ENCODE data around the gene COL8A2. TPM values are rescaled to one million over a fixed set of nuclear protein-coding genes. Genes with fewer than 3 reads are reported as not detected.
A peak's percentile ranks its signal among the peaks of the same experiment; 100 is the strongest.

Gene COL8A2
- total RNA-seq, 2 experiments from 2014 or later = not detected

- POLR2A ChIA-PET = interaction anchor here (2.7 kb wide), 1 partner anchor 160 kb away, joined by 12 read pairs; the partner anchor contains the start of gene AGO3
- H3K9me3 Mint-ChIP-seq = no peaks in the 10 kb centered on the region
- no peak overlapping the region for H3K27ac Mint-ChIP-seq
- H3K4me3 Mint-ChIP-seq = no peak overlapping the region
- CTCF ChIA-PET = interaction anchor here (0.6 kb wide), 1 partner anchor 9 kb away, joined by 7 read pairs; no protein-coding TSS in a partner anchor
- H3K36me3 Mint-ChIP-seq (ENCODE audit: low read depth) = peaks cover 39% of the 10 kb centered on the region
- no peaks in the 10 kb centered on the region for H3K27me3 Mint-ChIP-seq
- peaks cover 20% of the 10 kb centered on the region for H3K4me1 Mint-ChIP-seq
- DNase-seq = no peak
Observed at GRCh38 chr1:36091141-36091540, 33.9 kb downstream of the COL8A2 start.

DNA sequence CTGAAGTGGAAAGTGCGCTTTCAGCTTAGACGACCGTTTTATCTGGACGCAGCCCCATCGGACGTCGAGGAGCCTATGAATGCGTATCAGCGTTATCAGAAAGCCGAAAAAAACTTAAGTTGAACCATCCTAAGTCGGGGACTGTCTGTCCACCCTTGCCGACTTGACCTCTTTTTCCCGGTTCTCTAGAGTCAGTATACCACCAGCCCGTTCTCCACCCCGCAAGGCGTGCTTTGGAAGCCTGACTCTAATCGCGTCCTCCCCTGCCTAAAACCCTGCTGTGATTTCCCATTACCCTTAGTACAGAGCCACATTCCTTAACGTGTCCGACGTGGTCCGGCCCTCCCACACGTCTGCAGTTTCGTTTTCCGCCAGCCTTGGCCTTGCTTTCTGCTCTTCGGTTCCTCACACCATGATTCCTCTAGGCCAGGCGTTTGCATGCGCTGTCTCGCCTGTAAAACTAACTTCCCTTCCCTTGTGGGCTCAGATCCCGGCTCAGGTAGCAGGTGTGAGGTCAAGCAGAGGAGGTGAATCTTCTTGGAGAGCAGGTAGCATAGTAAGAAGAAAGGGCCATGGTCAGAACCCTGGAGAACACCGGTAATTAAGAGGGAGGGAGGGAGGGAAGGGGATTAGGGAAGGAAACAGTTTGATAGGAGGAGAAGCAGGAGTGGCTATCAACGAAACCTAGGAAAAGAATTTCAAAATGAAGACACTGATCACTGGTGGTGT, 35.5 kb downstream of the COL8A2 start:
- H3K36me3 Mint-ChIP-seq (ENCODE audit: low read depth) = peaks cover 37% of the 10 kb centered on the region
- peak overlapping the region; percentile 85 for H3K27ac Mint-ChIP-seq
- no peaks in the 10 kb centered on the region for H3K9me3 Mint-ChIP-seq
- H3K4me1 Mint-ChIP-seq = peaks cover 20% of the 10 kb centered on the region
- DNase-seq = peak; percentile 40
- peaks cover 4% of the 10 kb centered on the region for H3K27me3 Mint-ChIP-seq
- CTCF ChIA-PET = interaction anchor here (0.9 to 1.4 kb wide), 5 partner anchors 46 to 206 kb away, joined by 3 to 4 read pairs (median 4); partner anchors contain the start of gene AGO1
- POLR2A ChIA-PET = interaction anchor here (1.0 to 2.7 kb wide), 7 partner anchors 21 to 319 kb away, joined by 3 to 12 read pairs (median 4); partner anchors contain the start of genes AGO1, AGO3, CLSPN and THRAP3
- H3K4me3 Mint-ChIP-seq = peak overlapping the region; percentile 94

- peaks cover 32% of the 10 kb centered on the region for H3K36me3 Mint-ChIP-seq (ENCODE audit: low read depth)
- DNase-seq = peak; percentile 92
- H3K27ac Mint-ChIP-seq = peak within 1 kb of the TSS; percentile 85
- H3K27me3 Mint-ChIP-seq = peaks cover 6% of the 10 kb centered on the region
- POLR2A ChIA-PET = interaction anchor here (1.0 to 2.7 kb wide), 8 partner anchors 22 to 319 kb away, joined by 3 to 12 read pairs (median 4); partner anchors contain the start of genes AGO1, AGO3, CLSPN and THRAP3
- peak within 1 kb of the TSS; percentile 94 for H3K4me3 Mint-ChIP-seq
- H3K4me1 Mint-ChIP-seq = peaks cover 22% of the 10 kb centered on the region
- no peaks in the 10 kb centered on the region for H3K9me3 Mint-ChIP-seq
- CTCF ChIA-PET = interaction anchor here (0.6 to 1.4 kb wide), 5 partner anchors 99 to 206 kb away, joined by 3 to 4 read pairs (median 3); partner anchors contain the start of gene AGO1
Observed at GRCh38 chr1:36088577-36089392, 36.2 kb downstream of the COL8A2 start, which contains the start of gene ADPRS. ADPRS (plus strand) TSS chr1:36088892; CDS start chr1:36088905, 13 bp downstream.

- H3K36me3 Mint-ChIP-seq (ENCODE audit: low read depth) = peaks cover 28% of the 10 kb centered on the region
- peaks cover 22% of the 10 kb centered on the region for H3K4me1 Mint-ChIP-seq
- H3K27ac Mint-ChIP-seq = no peak overlapping the region
- no peaks in the 10 kb centered on the region for H3K9me3 Mint-ChIP-seq
- peak overlapping the region; percentile 94 for H3K4me3 Mint-ChIP-seq
- ChIA-PET CTCF (interaction anchor here (0.6 kb wide), 1 partner anchor 156 kb away, joined by 3 read pairs; no protein-coding TSS in a partner anchor), POLR2A (interaction anchor here (1.1 kb wide), 1 partner anchor 61 kb away, joined by 4 read pairs; the partner anchor contains the start of gene TRAPPC3)
- peaks cover 6% of the 10 kb centered on the region for H3K27me3 Mint-ChIP-seq
- DNase-seq = no peak
Observed at GRCh38 chr1:36088265-36088576, 36.8 kb downstream of the COL8A2 start.

GRCh38 chr1:36087233-36088123, 37.5 kb downstream of the COL8A2 start:
- H3K9me3 Mint-ChIP-seq = no peaks in the 10 kb centered on the region
- ChIA-PET CTCF (interaction anchor here (0.6 to 1.3 kb wide), 4 partner anchors 62 to 204 kb away, joined by 3 read pairs; partner anchors contain the start of genes AGO1 and TRAPPC3), POLR2A (interaction anchor here (1.1 to 2.1 kb wide), 2 partner anchors 62 to 156 kb away, joined by 4 to 6 read pairs; partner anchors contain the start of genes AGO3 and TRAPPC3)
- no peak overlapping the region for H3K27ac Mint-ChIP-seq
- H3K4me1 Mint-ChIP-seq = peaks cover 22% of the 10 kb centered on the region
- no peak overlapping the region for H3K4me3 Mint-ChIP-seq
- peaks cover 9% of the 10 kb centered on the region for H3K27me3 Mint-ChIP-seq
- DNase-seq = no peak
- peaks cover 22% of the 10 kb centered on the region for H3K36me3 Mint-ChIP-seq (ENCODE audit: low read depth)

DNA sequence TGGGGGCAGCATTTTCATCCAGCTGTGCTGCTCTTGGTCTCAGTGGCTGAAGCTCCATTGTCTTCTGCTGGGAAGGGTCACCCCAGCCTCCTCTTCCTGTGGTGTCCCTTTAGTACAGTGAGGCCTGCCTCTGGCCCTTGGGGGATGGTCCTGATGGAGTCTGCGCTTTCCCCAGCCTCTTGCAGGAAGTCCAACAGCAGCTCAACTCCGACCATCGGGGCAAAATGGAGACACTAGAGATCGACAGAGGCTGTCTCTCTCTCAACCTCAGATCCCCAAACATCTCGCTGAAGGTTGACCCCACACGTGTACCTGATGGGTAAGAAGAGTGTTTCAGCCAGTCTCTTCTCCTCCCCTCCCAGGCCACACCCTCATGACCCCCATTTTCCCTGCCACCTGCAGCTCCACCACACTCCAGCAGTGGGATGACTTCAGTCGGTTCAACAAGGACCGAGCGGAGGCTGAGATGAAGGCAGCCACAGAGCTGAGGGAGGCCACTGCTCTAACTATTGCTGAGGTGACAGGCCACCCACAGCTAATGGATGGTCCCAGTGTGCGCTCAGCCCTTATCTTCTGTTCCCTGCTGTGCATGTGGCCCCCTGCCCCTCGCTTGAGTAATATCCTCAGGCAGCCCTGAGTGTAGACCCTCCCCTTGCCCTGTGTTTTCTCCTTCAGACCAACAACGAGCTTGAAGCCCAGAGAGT, 38.3 kb downstream of the COL8A2 start:
- H3K27me3 Mint-ChIP-seq = peaks cover 16% of the 10 kb centered on the region
- no peak overlapping the region for H3K4me3 Mint-ChIP-seq
- H3K36me3 Mint-ChIP-seq (ENCODE audit: low read depth) = peaks cover 14% of the 10 kb centered on the region
- POLR2A ChIA-PET = interaction anchor here (2.1 kb wide), 1 partner anchor 155 kb away, joined by 6 read pairs; the partner anchor contains the start of gene AGO3
- H3K27ac Mint-ChIP-seq = no peak overlapping the region
- DNase-seq = no peak
- H3K4me1 Mint-ChIP-seq = peaks cover 21% of the 10 kb centered on the region
- H3K9me3 Mint-ChIP-seq = no peaks in the 10 kb centered on the region
- CTCF ChIA-PET = interaction anchor here (0.8 to 1.3 kb wide), 3 partner anchors 63 to 204 kb away, joined by 3 read pairs; partner anchors contain the start of genes AGO1 and TRAPPC3

DNA sequence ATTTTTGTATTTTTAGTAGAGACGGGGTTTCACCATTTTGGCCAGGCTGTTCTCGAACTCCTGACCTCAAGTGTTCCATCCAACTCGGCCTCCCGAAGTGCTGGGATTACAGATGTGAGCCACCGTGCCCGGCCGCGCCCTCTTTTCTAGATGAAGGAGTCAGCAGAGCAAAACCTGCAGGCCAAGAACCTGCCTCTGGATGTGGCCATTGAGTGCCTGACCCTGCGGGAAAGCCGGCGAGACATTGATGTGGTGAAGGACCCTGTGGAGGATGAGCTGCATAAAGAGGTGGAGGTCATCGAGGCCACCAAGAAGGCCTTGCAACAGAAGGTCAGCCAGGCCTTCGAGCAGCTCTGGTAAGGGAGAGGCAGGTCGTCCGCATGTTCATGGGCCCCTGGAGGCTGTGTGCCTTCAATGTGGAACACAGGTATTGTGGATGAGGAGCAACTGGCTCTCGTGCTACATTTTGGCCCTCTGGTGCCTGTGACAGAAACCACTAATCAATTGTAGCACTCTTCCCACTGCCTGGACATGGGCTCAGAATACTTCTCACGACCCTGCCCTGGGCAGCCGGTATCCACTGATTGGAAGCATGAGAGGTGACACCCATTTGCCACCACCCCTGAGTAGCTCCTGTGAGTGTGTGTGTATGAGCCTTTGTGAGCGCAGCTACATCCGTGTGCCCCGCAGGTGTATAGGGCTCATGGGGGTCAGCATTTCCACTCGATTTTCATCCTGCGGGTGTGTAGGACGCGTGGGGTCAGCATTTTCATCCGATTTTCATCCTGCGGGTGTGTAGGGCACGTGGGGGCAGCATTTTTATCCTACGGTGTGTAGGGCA, 39.1 kb downstream of the COL8A2 start:
- peaks cover 18% of the 10 kb centered on the region for H3K27me3 Mint-ChIP-seq
- no peak for DNase-seq
- CTCF ChIA-PET = interaction anchor here (1.1 kb wide), 1 partner anchor 14 kb away, joined by 3 read pairs; no protein-coding TSS in a partner anchor
- H3K9me3 Mint-ChIP-seq = no peaks in the 10 kb centered on the region
- H3K27ac Mint-ChIP-seq = no peak overlapping the region
- no peak overlapping the region for H3K4me3 Mint-ChIP-seq
- H3K4me1 Mint-ChIP-seq = peaks cover 19% of the 10 kb centered on the region
- peaks cover 11% of the 10 kb centered on the region for H3K36me3 Mint-ChIP-seq (ENCODE audit: low read depth)
- POLR2A ChIA-PET = interaction anchor here (2.0 to 2.1 kb wide), 2 partner anchors 154 to 155 kb away, joined by 4 to 6 read pairs; partner anchors contain the start of gene AGO3

- ChIA-PET POLR2A (interaction anchor here (2.0 kb wide), 1 partner anchor 154 kb away, joined by 4 read pairs; the partner anchor contains the start of gene AGO3), CTCF (interaction anchor here (1.1 kb wide), 1 partner anchor 13 kb away, joined by 3 read pairs; no protein-coding TSS in a partner anchor)
- Mint-ChIP-seq H3K27me3 (peaks cover 25% of the 10 kb centered on the region), H3K9me3 (no peaks in the 10 kb centered on the region), H3K4me1 (peaks cover 16% of the 10 kb centered on the region), H3K27ac (no peak overlapping the region), H3K36me3 (ENCODE audit: low read depth) (peaks cover 10% of the 10 kb centered on the region), H3K4me3 (no peak overlapping the region)
- DNase-seq = no peak
Observed at GRCh38 chr1:36085126-36085525, 39.9 kb downstream of the COL8A2 start.

- H3K4me1 Mint-ChIP-seq = peaks cover 11% of the 10 kb centered on the region
- H3K9me3 Mint-ChIP-seq = no peaks in the 10 kb centered on the region
- no peak overlapping the region for H3K27ac Mint-ChIP-seq
- ChIA-PET CTCF (interaction anchor here (1.1 kb wide), 1 partner anchor 12 kb away, joined by 3 read pairs; no protein-coding TSS in a partner anchor), POLR2A (interaction anchor here (2.0 kb wide), 1 partner anchor 154 kb away, joined by 4 read pairs; the partner anchor contains the start of gene AGO3)
- no peak overlapping the region for H3K4me3 Mint-ChIP-seq
- H3K36me3 Mint-ChIP-seq (ENCODE audit: low read depth) = peaks cover 5% of the 10 kb centered on the region
- no peak for DNase-seq
- H3K27me3 Mint-ChIP-seq = peaks cover 26% of the 10 kb centered on the region
Observed at GRCh38 chr1:36084497-36085115, 40.4 kb downstream of the COL8A2 start.

Data from activated CD4-positive, alpha-beta memory T cell treated with anti-CD3 and anti-CD28 coated beads, Interleukin-2, amount 10 ng/mL, durations not matched to agents 7 days and 5 days (primary cell).